GM18499 (cell line): Measurements from ENCODE around the gene LRRC75A.
"Not testable (repeated sequence)": the region's sequence is repeated elsewhere in the genome, so short reads cannot be mapped to it uniquely, and the experiment has no call there.

Source experiments
- ATAC-seq: cut with Tn5 transposase; IDR thresholded peaks from one replicate; pipeline ENCODE4 v1.9.1; 2021; ENCODE audit warnings: moderate number of reproducible peaks; ENCODE audit not compliant: insufficient read depth, unreplicated experiment

Gene LRRC75A

GRCh38 chr17:16455997-16456741 is 35.8 kb downstream of the LRRC75A start:
- no peak for ATAC-seq

GRCh38 chr17:16453493-16453851 is 38.5 kb downstream of the LRRC75A start:
- no peak for ATAC-seq

- ATAC-seq, result not testable (repeated sequence)
Measured at GRCh38 chr17:16452268-16452667, 39.7 kb downstream of the LRRC75A start.

- no peak for ATAC-seq
Measured at GRCh38 chr17:16450028-16450427, 42.0 kb downstream of the LRRC75A start.

GRCh38 chr17:16449121-16449570 is 42.8 kb downstream of the LRRC75A start:
- no peak for ATAC-seq

GRCh38 chr17:16448490-16448889 is 43.5 kb downstream of the LRRC75A start:
- ATAC-seq, result no peak

GRCh38 chr17:16447676-16448075 is 44.3 kb downstream of the LRRC75A start:
- ATAC-seq, result no peak

GRCh38 chr17:16446338-16446983 is 45.5 kb downstream of the LRRC75A start:
- no peak for ATAC-seq

GRCh38 chr17:16444258-16444886 is 47.6 kb downstream of the LRRC75A start:
- no peak for ATAC-seq

GRCh38 chr17:16443511-16444257 is 48.3 kb downstream of the LRRC75A start:
- ATAC-seq, result no peak

- ATAC-seq, result no peak
Measured at GRCh38 chr17:16442594-16443510, 49.1 kb downstream of the LRRC75A start.

GRCh38 chr17:16442141-16442540 is 49.9 kb downstream of the LRRC75A start:
- ATAC-seq, result no peak

- no peak for ATAC-seq
Measured at GRCh38 chr17:16440901-16441629, 50.9 kb downstream of the LRRC75A start.

GRCh38 chr17:16440354-16440753 is 51.6 kb downstream of the LRRC75A start:
- ATAC-seq, result not testable (repeated sequence)

- no peak for ATAC-seq
Measured at GRCh38 chr17:16439811-16440351, 52.1 kb downstream of the LRRC75A start.

GRCh38 chr17:16439303-16439791 is 52.6 kb downstream of the LRRC75A start:
- no peak for ATAC-seq

GRCh38 chr17:16438557-16439302 is 53.3 kb downstream of the LRRC75A start:
- peak; percentile 55 for ATAC-seq

GRCh38 chr17:16438173-16438556 is 53.8 kb downstream of the LRRC75A start:
- ATAC-seq, result no peak
